Liver (tissue), 9 donors: ENCODE measurements around the gene EFCAB10. TPM values are rescaled to one million over a fixed set of nuclear protein-coding genes. Genes with fewer than 3 reads are reported as not detected.

ENCODE experiments used
- DNase-seq: peaks from one replicate; pipeline ENCODE4 v3.0.0-alpha.2; 2017; ENCODE audit warnings: low spot score
- H3K27ac ChIP-seq, 2 donors: one replicate each; pipeline ENCODE4 v1.7.0; 2013; ENCODE audit warnings: inconsistent platforms in 2 of 2, low read length in 2 of 2, control low read depth in 1 of 2, low read depth in 1 of 2, mild to moderate bottlenecking in 1 of 2
- H3K27me3 ChIP-seq, 4 donors: one replicate each; pipeline versions ENCODE4 v1.6.1 to v1.7.0; 2013; ENCODE audit warnings: low read length in 3 of 4, inconsistent platforms in 1 of 4, mild to moderate bottlenecking in 1 of 4, moderate library complexity in 1 of 4; ENCODE audit not compliant: control insufficient read depth in 4 of 4, insufficient read depth in 4 of 4
- H3K36me3 ChIP-seq, 4 donors: one replicate each; pipeline versions ENCODE4 v1.6.1 to v1.7.0; 2013; ENCODE audit warnings: low read length in 3 of 4, mild to moderate bottlenecking in 3 of 4, low read depth in 1 of 4, moderate library complexity in 1 of 4; ENCODE audit not compliant: control insufficient read depth in 4 of 4, insufficient read depth in 3 of 4
- H3K4me1 ChIP-seq, 4 donors: one replicate each; pipeline versions ENCODE4 v1.6.1 to v1.7.0; 2013; ENCODE audit warnings: low read length in 3 of 4, mild to moderate bottlenecking in 3 of 4, moderate library complexity in 1 of 4; ENCODE audit not compliant: control insufficient read depth in 4 of 4, insufficient read depth in 4 of 4
- H3K4me3 ChIP-seq, 3 donors: one replicate each; pipeline versions ENCODE4 v1.6.1 to v1.7.0; 2013; ENCODE audit warnings: low read length in 3 of 3, control low read depth in 1 of 3, low read depth in 1 of 3, mild to moderate bottlenecking in 1 of 3
- H3K9ac ChIP-seq, 2 donors: one replicate each; pipeline ENCODE4 v1.7.0; 2013; ENCODE audit warnings: low read length in 2 of 2, mild to moderate bottlenecking in 2 of 2, moderate library complexity in 2 of 2, control low read depth in 1 of 2, low read depth in 1 of 2
- H3K9me3 ChIP-seq, 4 donors: one replicate each; pipeline versions ENCODE4 v1.6.1 to v1.7.0; 2013; ENCODE audit warnings: low read length in 3 of 4; ENCODE audit not compliant: control insufficient read depth in 4 of 4
- EGR1 ChIP-seq, 2 donors: IDR thresholded peaks; 2 replicates each; pipeline ENCODE4 v1.6.1; 2016 to 2018; ENCODE audit warnings: antibody characterized with exemption in 2 of 2, low read depth in 2 of 2
- FOXA1 ChIP-seq: IDR thresholded peaks from 2 replicates; pipeline ENCODE4 v1.6.1; 2016; ENCODE audit warnings: antibody characterized with exemption
- FOXA2 ChIP-seq: IDR thresholded peaks from 2 replicates; pipeline ENCODE4 v1.6.1; 2016; ENCODE audit warnings: antibody characterized with exemption
- GABPA ChIP-seq, 2 donors: IDR thresholded peaks in 1 of 2; conservative IDR thresholded peaks in 1 of 2; 2 replicates each; pipeline ENCODE4 v1.6.1; 2016; ENCODE audit warnings: antibody characterized with exemption in 2 of 2, mild to moderate bottlenecking in 1 of 2, moderate library complexity in 1 of 2
- HNF4A ChIP-seq, 2 donors: conservative IDR thresholded peaks; 2 replicates each; pipeline ENCODE4 v1.6.1; 2016; ENCODE audit warnings: antibody characterized with exemption in 2 of 2, mild to moderate bottlenecking in 2 of 2
- HNF4G ChIP-seq: IDR thresholded peaks from 2 replicates; pipeline ENCODE4 v1.6.1; 2016; ENCODE audit warnings: antibody characterized with exemption
- JUND ChIP-seq, 2 donors: IDR thresholded peaks; 2 replicates each; pipeline ENCODE4 v1.6.1; 2016; ENCODE audit warnings: antibody characterized with exemption in 2 of 2
- NR2F2 ChIP-seq: IDR thresholded peaks from 2 replicates; pipeline ENCODE4 v1.6.1; 2016; ENCODE audit warnings: antibody characterized with exemption
- RAD21 ChIP-seq, 2 donors: IDR thresholded peaks; 2 replicates each; pipeline ENCODE4 v1.6.1; 2016; ENCODE audit warnings: antibody characterized with exemption in 2 of 2, mild to moderate bottlenecking in 2 of 2
- RXRA ChIP-seq, 2 donors: IDR thresholded peaks; 2 replicates each; pipeline ENCODE4 v1.6.1; 2017 to 2018; ENCODE audit warnings: antibody characterized with exemption in 2 of 2, mild to moderate bottlenecking in 1 of 2
- SP1 ChIP-seq: IDR thresholded peaks from 2 replicates; pipeline ENCODE4 v1.6.1; 2018; ENCODE audit warnings: antibody characterized with exemption, mild to moderate bottlenecking
- TAF1 ChIP-seq: conservative IDR thresholded peaks from 2 replicates; pipeline ENCODE4 v1.6.1; 2016; ENCODE audit warnings: antibody characterized with exemption, mild to moderate bottlenecking
- YY1 ChIP-seq: IDR thresholded peaks from 2 replicates; pipeline ENCODE4 v1.6.1; 2016; ENCODE audit warnings: antibody characterized with exemption, mild to moderate bottlenecking
- WGBS: extraction: QIAGEN DNeasy Blood & Tissue Kit; methylation state at CpG from one replicate; pipeline ENCODE4 v1.1.7; 2013; 5-methylcytosine and 5-hydroxymethylcytosine counted together
- polyA plus RNA-seq, 2 donors: library from polyadenylated mRNA; stranded (reverse) in 1 of 2; unstranded in 1 of 2; fragments of 200-250 nt in 1 of 2; fragments of >200 nt in 1 of 2; fragmentation: Nextera tagmentation in 1 of 2; extraction: Ambion mirVana in 1 of 2; gene quantifications; one replicate each; pipeline versions ENCODE4 v1.2.1 to v1.2.3, GENCODE V29; 2013 to 2015
- total RNA-seq, 2 donors: library from RNA; depleted of rRNA; stranded (reverse); fragments of >200 nt; gene quantifications; one replicate each; pipeline ENCODE4 v1.2.3, GENCODE V29; 2014
- TF ChIP-seq, protein P1 (sequence below): IDR thresholded peaks from 2 replicates; pipeline ENCODE4 v1.6.1; 2016; ENCODE audit warnings: antibody characterized with exemption
- TF ChIP-seq, protein P2 (sequence below): fragments of 150-350 bp; IDR thresholded peaks from 2 replicates; pipeline ENCODE4 v1.5.1; 2017; ENCODE audit warnings: improper control_type of control experiment, low read depth, low read length; ENCODE audit not compliant: missing input control
- TF ChIP-seq, protein P3 (sequence below): IDR thresholded peaks from 2 replicates; pipeline ENCODE4 v1.6.1; 2016; ENCODE audit warnings: antibody characterized with exemption, mild to moderate bottlenecking
- TF ChIP-seq, protein P4 (sequence below): IDR thresholded peaks from 2 replicates; pipeline ENCODE4 v1.6.1; 2016; ENCODE audit warnings: antibody characterized with exemption
- donor health status: healthy.
- donor health status: healthy.
- donor health status: healthy.
- donor health status: healthy.
- donor health status: healthy.

EFCAB10 gene
- total and polyA plus RNA-seq, 4 donors: 0.25 TPM; not detected in 3

DNA sequence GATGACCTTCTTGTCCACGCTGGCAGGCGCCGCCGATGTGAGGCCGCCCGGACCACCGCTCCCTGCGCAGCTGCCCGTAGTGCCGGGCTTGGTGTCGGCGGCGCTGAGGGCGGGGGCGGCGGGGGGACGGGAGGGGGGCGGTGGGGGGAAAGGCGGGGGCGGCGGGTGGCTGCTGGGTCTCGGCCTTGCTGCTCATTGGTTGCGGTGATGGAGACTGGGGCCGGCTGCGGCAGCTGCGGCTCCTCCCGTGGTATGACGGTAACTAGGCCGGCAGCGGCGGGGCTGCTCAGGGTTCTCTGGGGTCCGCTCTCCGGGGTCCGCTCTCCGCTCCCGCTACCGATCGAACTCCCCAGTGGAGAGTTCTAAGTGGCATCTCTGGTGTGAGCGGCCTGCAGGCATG, 1.8 kb upstream of the EFCAB10 start:
- Histone ChIP-seq H3K9ac (no peak overlapping the region), H3K4me3 (no peak overlapping the region), H3K4me1 (peaks cover 0 to 4% (median 0%) of the 10 kb centered on the region in 4 donors), H3K36me3 (no peaks in the 10 kb centered on the region), H3K27me3 (no peaks in the 10 kb centered on the region), H3K9me3 (no peaks in the 10 kb centered on the region), H3K27ac (no peak overlapping the region)
- no peak for DNase-seq
- TF ChIP-seq JUND (IDR thresholded peaks at IDR 0.05): no peak
- TF ChIP-seq, protein P1, sequence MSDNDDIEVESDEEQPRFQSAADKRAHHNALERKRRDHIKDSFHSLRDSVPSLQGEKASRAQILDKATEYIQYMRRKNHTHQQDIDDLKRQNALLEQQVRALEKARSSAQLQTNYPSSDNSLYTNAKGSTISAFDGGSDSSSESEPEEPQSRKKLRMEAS: no peak
- no peak for TF ChIP-seq RAD21 (IDR thresholded peaks at IDR 0.05)
- TF ChIP-seq EGR1 (IDR thresholded peaks at IDR 0.05; ENCODE audit: low read depth in 2 of 2): no peak
- TF ChIP-seq FOXA2: no peak
- TF ChIP-seq RXRA (IDR thresholded peaks at IDR 0.05): no peak
- TF ChIP-seq SP1: no peak
- no peak for TF ChIP-seq HNF4G
- no peak for TF ChIP-seq NR2F2
- TF ChIP-seq GABPA (IDR thresholded peaks at IDR 0.05 in 1 of 2, conservative IDR thresholded peaks at IDR 0.05 in 1 of 2): no peak
- no peak for TF ChIP-seq FOXA1
- TF ChIP-seq, protein P2, sequence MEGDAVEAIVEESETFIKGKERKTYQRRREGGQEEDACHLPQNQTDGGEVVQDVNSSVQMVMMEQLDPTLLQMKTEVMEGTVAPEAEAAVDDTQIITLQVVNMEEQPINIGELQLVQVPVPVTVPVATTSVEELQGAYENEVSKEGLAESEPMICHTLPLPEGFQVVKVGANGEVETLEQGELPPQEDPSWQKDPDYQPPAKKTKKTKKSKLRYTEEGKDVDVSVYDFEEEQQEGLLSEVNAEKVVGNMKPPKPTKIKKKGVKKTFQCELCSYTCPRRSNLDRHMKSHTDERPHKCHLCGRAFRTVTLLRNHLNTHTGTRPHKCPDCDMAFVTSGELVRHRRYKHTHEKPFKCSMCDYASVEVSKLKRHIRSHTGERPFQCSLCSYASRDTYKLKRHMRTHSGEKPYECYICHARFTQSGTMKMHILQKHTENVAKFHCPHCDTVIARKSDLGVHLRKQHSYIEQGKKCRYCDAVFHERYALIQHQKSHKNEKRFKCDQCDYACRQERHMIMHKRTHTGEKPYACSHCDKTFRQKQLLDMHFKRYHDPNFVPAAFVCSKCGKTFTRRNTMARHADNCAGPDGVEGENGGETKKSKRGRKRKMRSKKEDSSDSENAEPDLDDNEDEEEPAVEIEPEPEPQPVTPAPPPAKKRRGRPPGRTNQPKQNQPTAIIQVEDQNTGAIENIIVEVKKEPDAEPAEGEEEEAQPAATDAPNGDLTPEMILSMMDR: no peak
- TF ChIP-seq, protein P3, sequence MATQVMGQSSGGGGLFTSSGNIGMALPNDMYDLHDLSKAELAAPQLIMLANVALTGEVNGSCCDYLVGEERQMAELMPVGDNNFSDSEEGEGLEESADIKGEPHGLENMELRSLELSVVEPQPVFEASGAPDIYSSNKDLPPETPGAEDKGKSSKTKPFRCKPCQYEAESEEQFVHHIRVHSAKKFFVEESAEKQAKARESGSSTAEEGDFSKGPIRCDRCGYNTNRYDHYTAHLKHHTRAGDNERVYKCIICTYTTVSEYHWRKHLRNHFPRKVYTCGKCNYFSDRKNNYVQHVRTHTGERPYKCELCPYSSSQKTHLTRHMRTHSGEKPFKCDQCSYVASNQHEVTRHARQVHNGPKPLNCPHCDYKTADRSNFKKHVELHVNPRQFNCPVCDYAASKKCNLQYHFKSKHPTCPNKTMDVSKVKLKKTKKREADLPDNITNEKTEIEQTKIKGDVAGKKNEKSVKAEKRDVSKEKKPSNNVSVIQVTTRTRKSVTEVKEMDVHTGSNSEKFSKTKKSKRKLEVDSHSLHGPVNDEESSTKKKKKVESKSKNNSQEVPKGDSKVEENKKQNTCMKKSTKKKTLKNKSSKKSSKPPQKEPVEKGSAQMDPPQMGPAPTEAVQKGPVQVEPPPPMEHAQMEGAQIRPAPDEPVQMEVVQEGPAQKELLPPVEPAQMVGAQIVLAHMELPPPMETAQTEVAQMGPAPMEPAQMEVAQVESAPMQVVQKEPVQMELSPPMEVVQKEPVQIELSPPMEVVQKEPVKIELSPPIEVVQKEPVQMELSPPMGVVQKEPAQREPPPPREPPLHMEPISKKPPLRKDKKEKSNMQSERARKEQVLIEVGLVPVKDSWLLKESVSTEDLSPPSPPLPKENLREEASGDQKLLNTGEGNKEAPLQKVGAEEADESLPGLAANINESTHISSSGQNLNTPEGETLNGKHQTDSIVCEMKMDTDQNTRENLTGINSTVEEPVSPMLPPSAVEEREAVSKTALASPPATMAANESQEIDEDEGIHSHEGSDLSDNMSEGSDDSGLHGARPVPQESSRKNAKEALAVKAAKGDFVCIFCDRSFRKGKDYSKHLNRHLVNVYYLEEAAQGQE: no peak
- TF ChIP-seq YY1: no peak
- TF ChIP-seq, protein P4, sequence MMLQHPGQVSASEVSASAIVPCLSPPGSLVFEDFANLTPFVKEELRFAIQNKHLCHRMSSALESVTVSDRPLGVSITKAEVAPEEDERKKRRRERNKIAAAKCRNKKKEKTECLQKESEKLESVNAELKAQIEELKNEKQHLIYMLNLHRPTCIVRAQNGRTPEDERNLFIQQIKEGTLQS: no peak
- no peak for TF ChIP-seq HNF4A (conservative IDR thresholded peaks at IDR 0.05)
- TF ChIP-seq TAF1: no peak
- 78% methylated on average over 38 of the region's 39 CpGs for WGBS

DNA sequence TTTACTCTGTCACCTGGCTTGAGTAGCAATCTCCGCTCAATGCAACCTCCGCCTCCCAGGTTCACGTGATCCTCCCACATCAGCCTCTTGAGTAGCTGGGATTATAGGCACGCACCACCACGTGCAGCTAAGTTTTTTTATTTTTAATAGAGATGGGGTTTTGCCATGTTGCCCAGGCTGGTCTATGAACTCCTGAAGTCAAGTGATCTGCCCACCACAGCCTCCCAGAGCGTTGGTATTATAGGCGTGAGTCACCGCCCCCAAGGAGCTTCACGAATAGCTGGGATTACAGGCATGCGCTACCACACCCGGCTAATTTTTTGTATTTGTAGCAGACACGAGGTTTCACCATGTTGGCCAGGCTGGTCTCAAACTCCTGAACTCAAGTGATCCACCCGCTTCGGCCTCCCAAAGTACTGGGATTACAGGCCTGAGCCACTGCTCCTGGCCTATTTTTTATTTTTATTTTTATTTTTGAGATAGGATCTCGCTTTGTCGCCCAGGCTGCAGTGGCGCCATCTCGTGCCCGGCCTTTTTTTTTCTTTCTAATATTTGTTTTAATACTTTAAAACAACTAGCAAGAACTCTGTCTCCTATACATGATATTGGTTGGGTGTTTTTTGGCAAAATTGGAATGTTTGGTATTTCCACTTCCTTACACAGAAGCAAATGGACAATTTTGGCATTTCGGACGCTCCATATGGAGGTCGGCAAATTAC, 1.1 kb downstream of the EFCAB10 start:
- Histone ChIP-seq H3K36me3 (no peaks in the 10 kb centered on the region), H3K4me3 (no peak overlapping the region), H3K9ac (no peak overlapping the region), H3K4me1 (peaks cover 0 to 4% (median 0%) of the 10 kb centered on the region in 4 donors), H3K9me3 (no peaks in the 10 kb centered on the region), H3K27ac (no peak overlapping the region), H3K27me3 (no peaks in the 10 kb centered on the region)
- 90% methylated on average over 22 of the region's 22 CpGs for WGBS
- DNase-seq: no peak
- TF ChIP-seq, protein P4: no peak
- TF ChIP-seq, protein P3: no peak
- no peak for TF ChIP-seq GABPA (IDR thresholded peaks at IDR 0.05 in 1 of 2, conservative IDR thresholded peaks at IDR 0.05 in 1 of 2)
- no peak for TF ChIP-seq JUND (IDR thresholded peaks at IDR 0.05)
- no peak for TF ChIP-seq TAF1
- TF ChIP-seq, protein P2: no peak
- TF ChIP-seq RAD21 (IDR thresholded peaks at IDR 0.05): no peak
- TF ChIP-seq, protein P1: no peak
- TF ChIP-seq HNF4A (conservative IDR thresholded peaks at IDR 0.05): no peak
- no peak for TF ChIP-seq HNF4G
- no peak for TF ChIP-seq SP1
